Measurements from ENCODE around the gene NTN3. TPM values are rescaled to one million over a fixed set of nuclear protein-coding genes. Genes with fewer than 3 reads are reported as not detected.
"Not testable (repeated sequence)": the region's sequence is repeated elsewhere in the genome, so short reads cannot be mapped to it uniquely, and the experiment has no call there.

NTN3 gene
- total RNA-seq, 1 donor from 2014 or later = 4.8 TPM

- Mint-ChIP-seq H3K9me3 (no peaks in the 10 kb centered on the region), H3K27ac (ENCODE audit: unreplicated experiment) (no peak overlapping the region), H3K36me3 (ENCODE audit: low read depth) (no peaks in the 10 kb centered on the region), H3K4me1 (peaks cover 22% of the 10 kb centered on the region), H3K27me3 (ENCODE audit: low read depth) (peaks cover 14% of the 10 kb centered on the region), H3K4me3 (peak overlapping the region; percentile 86)
- no peak for DNase-seq (ENCODE audit: low read depth, low spot score)
- no peak for TF ChIP-seq CTCF (conservative IDR thresholded peaks at IDR 0.05)
Observed at GRCh38 chr16:2475413-2476344, 4.6 kb downstream of the NTN3 start.

GRCh38 chr16:2476345-2476720 is 5.2 kb downstream of the NTN3 start:
- H3K9me3 Mint-ChIP-seq = no peaks in the 10 kb centered on the region
- peaks cover 21% of the 10 kb centered on the region for H3K4me1 Mint-ChIP-seq
- peak overlapping the region; percentile 86 for H3K4me3 Mint-ChIP-seq
- no peaks in the 10 kb centered on the region for H3K36me3 Mint-ChIP-seq (ENCODE audit: low read depth)
- DNase-seq (ENCODE audit: low read depth, low spot score) = no peak
- no peak overlapping the region for H3K27ac Mint-ChIP-seq (ENCODE audit: unreplicated experiment)
- peaks cover 14% of the 10 kb centered on the region for H3K27me3 Mint-ChIP-seq (ENCODE audit: low read depth)
- no peak for TF ChIP-seq CTCF (conservative IDR thresholded peaks at IDR 0.05)

GRCh38 chr16:2476741-2477140 is 5.6 kb downstream of the NTN3 start:
- no peak for TF ChIP-seq CTCF (conservative IDR thresholded peaks at IDR 0.05)
- H3K36me3 Mint-ChIP-seq (ENCODE audit: low read depth) = no peaks in the 10 kb centered on the region
- peaks cover 14% of the 10 kb centered on the region for H3K27me3 Mint-ChIP-seq (ENCODE audit: low read depth)
- peak overlapping the region; percentile 86 for H3K4me3 Mint-ChIP-seq
- no peak for DNase-seq (ENCODE audit: low read depth, low spot score)
- H3K4me1 Mint-ChIP-seq = peaks cover 21% of the 10 kb centered on the region
- no peak overlapping the region for H3K27ac Mint-ChIP-seq (ENCODE audit: unreplicated experiment)
- no peaks in the 10 kb centered on the region for H3K9me3 Mint-ChIP-seq

- Mint-ChIP-seq H3K9me3 (no peaks in the 10 kb centered on the region), H3K27me3 (ENCODE audit: low read depth) (peaks cover 14% of the 10 kb centered on the region), H3K4me3 (peak overlapping the region; percentile 86), H3K36me3 (ENCODE audit: low read depth) (no peaks in the 10 kb centered on the region), H3K27ac (ENCODE audit: unreplicated experiment) (no peak overlapping the region), H3K4me1 (peaks cover 21% of the 10 kb centered on the region)
- DNase-seq (ENCODE audit: low read depth, low spot score) = no peak
- no peak for TF ChIP-seq CTCF (conservative IDR thresholded peaks at IDR 0.05)
Observed at GRCh38 chr16:2477327-2477726, 6.2 kb downstream of the NTN3 start.

GRCh38 chr16:2478279-2478678 is 7.2 kb downstream of the NTN3 start:
- no peak overlapping the region for H3K4me3 Mint-ChIP-seq
- TF ChIP-seq CTCF (conservative IDR thresholded peaks at IDR 0.05) = no peak

GRCh38 chr16:2479996-2480395 is 8.9 kb downstream of the NTN3 start:
- H3K36me3 Mint-ChIP-seq (ENCODE audit: low read depth); H3K27me3 Mint-ChIP-seq (ENCODE audit: low read depth); H3K27ac Mint-ChIP-seq (ENCODE audit: unreplicated experiment); DNase-seq (ENCODE audit: low read depth, low spot score); H3K9me3 Mint-ChIP-seq: not testable (repeated sequence)
- peak overlapping the region; percentile 44 for H3K4me3 Mint-ChIP-seq
- H3K4me1 Mint-ChIP-seq = peaks cover 25% of the 10 kb centered on the region

More at GRCh38 chr16:2478279-2478678, 7.2 kb downstream of the NTN3 start:
- DNase-seq (ENCODE audit: low read depth, low spot score) = no peak
- H3K36me3 Mint-ChIP-seq (ENCODE audit: low read depth) = no peaks in the 10 kb centered on the region
- H3K27me3 Mint-ChIP-seq (ENCODE audit: low read depth) = peaks cover 10% of the 10 kb centered on the region
- no peaks in the 10 kb centered on the region for H3K9me3 Mint-ChIP-seq
- peaks cover 18% of the 10 kb centered on the region for H3K4me1 Mint-ChIP-seq
- H3K27ac Mint-ChIP-seq (ENCODE audit: unreplicated experiment) = no peak overlapping the region

Measured in neural crest cell (in vitro differentiated cells).